ENCODE data around the gene HIVEP3. TPM values are rescaled to one million over a fixed set of nuclear protein-coding genes. Genes with fewer than 3 reads are reported as not detected.

Gene HIVEP3
- total RNA-seq, 1 experiment from 2014 or later, result 11.0 TPM

DNA sequence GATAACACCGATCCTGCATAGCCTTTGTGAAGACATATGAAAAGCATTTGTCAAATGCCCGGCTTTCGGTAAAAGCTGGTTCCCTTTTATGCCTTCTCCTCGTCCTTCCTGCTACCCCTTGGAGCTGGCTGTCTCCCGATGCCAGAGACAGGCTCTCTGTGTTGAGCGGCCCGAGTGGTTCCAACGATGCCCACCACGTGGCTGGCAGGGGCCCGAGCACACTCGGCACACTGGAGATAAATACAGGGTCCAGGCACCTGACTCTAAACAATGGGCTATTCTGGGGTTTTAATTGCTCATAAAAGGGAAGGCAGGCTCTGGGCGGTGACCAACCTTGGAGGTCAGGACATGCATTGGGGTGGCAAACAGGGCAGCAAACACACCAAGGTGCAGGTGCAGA is 207.1 kb downstream of the HIVEP3 start:
- BruUV-seq (replicated peaks), result no TSS peak
- no peaks in the 10 kb centered on the region for H3K79me2 ChIP-seq (ENCODE audit: low read depth)
- POLR2A ChIA-PET (ENCODE audit: unreplicated experiment), result no interaction called here

DNA sequence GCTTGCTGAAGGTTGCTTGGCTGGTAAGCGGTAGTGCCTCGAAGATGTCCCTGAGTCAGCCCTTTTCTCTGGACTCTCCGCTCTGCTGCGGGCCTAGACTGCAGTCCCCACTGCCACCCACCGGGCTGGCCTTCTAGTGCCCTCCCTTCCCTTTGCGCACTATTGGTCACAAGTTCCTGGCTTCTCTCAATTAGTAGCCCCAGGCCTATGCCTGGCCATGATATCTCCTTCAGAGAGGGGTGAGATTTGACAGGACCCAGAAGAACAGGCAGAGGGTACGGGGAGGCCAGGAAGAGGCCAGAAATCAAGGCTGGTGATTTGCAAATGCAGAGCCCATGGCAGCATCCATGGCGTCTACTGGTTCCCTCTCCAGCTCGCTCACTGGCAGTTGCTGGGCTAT is 207.7 kb downstream of the HIVEP3 start:
- H3K4me1 ChIP-seq (replicated peaks; ENCODE audit: insufficient read depth), result peaks cover 18% of the 10 kb centered on the region
- CTCF ChIA-PET, result no interaction called here
- no TSS peak for BruUV-seq (replicated peaks)

More for the DNA sequence above, 207.1 kb downstream of the HIVEP3 start:
- H3F3A ChIP-seq (ENCODE audit: insufficient read depth, low read depth), result no peaks in the 10 kb centered on the region
- no peak overlapping the region for H3K27ac ChIP-seq
- CTCF ChIA-PET, result no interaction called here
- H3K9me2 ChIP-seq (ENCODE audit: insufficient read depth), result no peaks in the 10 kb centered on the region
- peaks cover 18% of the 10 kb centered on the region for H3K4me1 ChIP-seq (replicated peaks; ENCODE audit: insufficient read depth)
- H2AFZ ChIP-seq, result no peak overlapping the region
- TF ChIP-seq EZH2 (IDR thresholded peaks at IDR 0.05; ENCODE audit: low read depth), result no peak
- TF ChIP-seq, protein P1, sequence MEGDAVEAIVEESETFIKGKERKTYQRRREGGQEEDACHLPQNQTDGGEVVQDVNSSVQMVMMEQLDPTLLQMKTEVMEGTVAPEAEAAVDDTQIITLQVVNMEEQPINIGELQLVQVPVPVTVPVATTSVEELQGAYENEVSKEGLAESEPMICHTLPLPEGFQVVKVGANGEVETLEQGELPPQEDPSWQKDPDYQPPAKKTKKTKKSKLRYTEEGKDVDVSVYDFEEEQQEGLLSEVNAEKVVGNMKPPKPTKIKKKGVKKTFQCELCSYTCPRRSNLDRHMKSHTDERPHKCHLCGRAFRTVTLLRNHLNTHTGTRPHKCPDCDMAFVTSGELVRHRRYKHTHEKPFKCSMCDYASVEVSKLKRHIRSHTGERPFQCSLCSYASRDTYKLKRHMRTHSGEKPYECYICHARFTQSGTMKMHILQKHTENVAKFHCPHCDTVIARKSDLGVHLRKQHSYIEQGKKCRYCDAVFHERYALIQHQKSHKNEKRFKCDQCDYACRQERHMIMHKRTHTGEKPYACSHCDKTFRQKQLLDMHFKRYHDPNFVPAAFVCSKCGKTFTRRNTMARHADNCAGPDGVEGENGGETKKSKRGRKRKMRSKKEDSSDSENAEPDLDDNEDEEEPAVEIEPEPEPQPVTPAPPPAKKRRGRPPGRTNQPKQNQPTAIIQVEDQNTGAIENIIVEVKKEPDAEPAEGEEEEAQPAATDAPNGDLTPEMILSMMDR (conservative IDR thresholded peaks at IDR 0.05), result no peak
- H3K4me2 ChIP-seq, result no peak overlapping the region
- no peaks in the 10 kb centered on the region for H3K9me3 ChIP-seq (ENCODE audit: insufficient read depth, low read depth)
- no peak overlapping the region for H3K4me3 ChIP-seq
- DNase-seq, result no peak
- intact Hi-C loops (cut with micrococcal nuclease; ENCODE audit: unreplicated experiment), result no loop called here
- no peaks in the 10 kb centered on the region for H4K20me1 ChIP-seq (ENCODE audit: insufficient read depth)
- H3K36me3 ChIP-seq (ENCODE audit: low read depth), result no peaks in the 10 kb centered on the region
- no peaks in the 10 kb centered on the region for H3K27me3 ChIP-seq (ENCODE audit: insufficient read depth, low read depth)

DNA sequence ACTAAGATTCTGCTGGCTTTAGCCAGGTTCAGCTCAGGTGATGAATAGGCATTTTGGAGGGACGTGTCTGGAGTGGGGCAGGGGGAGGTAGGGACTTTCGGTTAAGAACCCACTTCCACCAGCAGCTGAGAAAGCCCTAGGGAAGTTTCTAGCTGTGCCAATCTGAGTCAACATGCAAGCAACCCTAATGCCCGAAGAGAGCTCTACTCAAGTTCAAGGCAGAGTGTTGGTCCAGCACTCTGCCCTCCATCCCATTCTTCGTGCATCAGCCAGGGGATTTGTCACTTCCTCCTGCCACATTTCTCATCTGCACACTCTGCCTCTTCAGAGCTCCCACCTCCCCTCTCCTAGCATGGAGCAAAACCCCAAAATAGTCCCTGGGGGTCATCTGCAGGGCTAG is 208.8 kb downstream of the HIVEP3 start:
- CTCF ChIA-PET, result no interaction called here
- TF ChIP-seq, protein P1 (conservative IDR thresholded peaks at IDR 0.05), result no peak
- TF ChIP-seq EZH2 (IDR thresholded peaks at IDR 0.05; ENCODE audit: low read depth), result no peak
- no peak overlapping the region for H3K4me2 ChIP-seq

More for the DNA sequence above, 207.7 kb downstream of the HIVEP3 start:
- Histone ChIP-seq H3F3A (ENCODE audit: insufficient read depth, low read depth) (no peaks in the 10 kb centered on the region), H3K79me2 (ENCODE audit: low read depth) (no peaks in the 10 kb centered on the region), H3K4me3 (no peak overlapping the region), H2AFZ (no peak overlapping the region), H3K9me3 (ENCODE audit: insufficient read depth, low read depth) (no peaks in the 10 kb centered on the region), H4K20me1 (ENCODE audit: insufficient read depth) (no peaks in the 10 kb centered on the region), H3K27ac (no peak overlapping the region), H3K27me3 (ENCODE audit: insufficient read depth, low read depth) (no peaks in the 10 kb centered on the region), H3K36me3 (ENCODE audit: low read depth) (no peaks in the 10 kb centered on the region), H3K4me2 (no peak overlapping the region), H3K9me2 (ENCODE audit: insufficient read depth) (no peaks in the 10 kb centered on the region)
- POLR2A ChIA-PET (ENCODE audit: unreplicated experiment), result no interaction called here
- no peak for DNase-seq
- TF ChIP-seq, protein P1 (conservative IDR thresholded peaks at IDR 0.05), result no peak
- TF ChIP-seq EZH2 (IDR thresholded peaks at IDR 0.05; ENCODE audit: low read depth), result no peak
- intact Hi-C loops (cut with micrococcal nuclease; ENCODE audit: unreplicated experiment), result no loop called here

More for the DNA sequence above, 208.8 kb downstream of the HIVEP3 start:
- BruUV-seq (replicated peaks), result no TSS peak
- Histone ChIP-seq H3K9me2 (ENCODE audit: insufficient read depth) (no peaks in the 10 kb centered on the region), H3K9me3 (ENCODE audit: insufficient read depth, low read depth) (no peaks in the 10 kb centered on the region), H3K79me2 (ENCODE audit: low read depth) (no peaks in the 10 kb centered on the region), H3K27me3 (ENCODE audit: insufficient read depth, low read depth) (no peaks in the 10 kb centered on the region), H4K20me1 (ENCODE audit: insufficient read depth) (no peaks in the 10 kb centered on the region), H3F3A (ENCODE audit: insufficient read depth, low read depth) (no peaks in the 10 kb centered on the region), H2AFZ (no peak overlapping the region), H3K4me1 (replicated peaks; ENCODE audit: insufficient read depth) (peaks cover 18% of the 10 kb centered on the region), H3K36me3 (ENCODE audit: low read depth) (no peaks in the 10 kb centered on the region), H3K4me3 (no peak overlapping the region), H3K27ac (no peak overlapping the region)
- intact Hi-C loops (cut with micrococcal nuclease; ENCODE audit: unreplicated experiment), result no loop called here
- no peak for DNase-seq
- POLR2A ChIA-PET (ENCODE audit: unreplicated experiment), result interaction anchor here (0.7 kb wide), 1 partner anchor 1449 kb away, joined by 4 read pairs; no protein-coding TSS in a partner anchor
